IPS-20b (cell line): ENCODE measurements around the gene FOXP4.

ENCODE experiments used
- H3K27ac ChIP-seq: one replicate; pipeline ENCODE4 v1.5.1; 2013; ENCODE audit warnings: low read length
- H3K27me3 ChIP-seq: 2 replicates; pipeline ENCODE4 v1.6.1; 2013; ENCODE audit warnings: mild to moderate bottlenecking, low read length, inconsistent platforms; ENCODE audit not compliant: insufficient read depth
- H3K36me3 ChIP-seq: 2 replicates; pipeline ENCODE4 v1.6.1; 2013; ENCODE audit warnings: low read depth, mild to moderate bottlenecking, inconsistent platforms, low read length, moderate library complexity; ENCODE audit not compliant: insufficient read depth
- H3K4me1 ChIP-seq: 2 replicates; pipeline ENCODE4 v1.6.1; 2013; ENCODE audit warnings: mild to moderate bottlenecking, control low read depth, inconsistent platforms, low read length, moderate library complexity; ENCODE audit not compliant: insufficient read depth
- H3K4me3 ChIP-seq: 2 replicates; pipeline ENCODE4 v1.5.1; 2013; ENCODE audit warnings: mild to moderate bottlenecking, low read length, inconsistent platforms
- H3K9ac ChIP-seq: 2 replicates; pipeline ENCODE4 v1.6.1; 2013; ENCODE audit warnings: low read depth, mild to moderate bottlenecking, inconsistent platforms, low read length, moderate library complexity
- H3K9me3 ChIP-seq: 2 replicates; pipeline ENCODE4 v1.6.1; 2013; ENCODE audit warnings: mild to moderate bottlenecking, low read depth, low read length, inconsistent platforms; ENCODE audit not compliant: insufficient read depth

Gene FOXP4

GRCh38 chr6:41561416-41561815 lies 15.2 kb downstream of the FOXP4 start:
- no peaks in the 10 kb centered on the region for H3K9me3 ChIP-seq
- H3K36me3 ChIP-seq: peaks cover 8% of the 10 kb centered on the region; the same call in 1 of the 2 replicates
- peaks cover 39% of the 10 kb centered on the region for H3K4me1 ChIP-seq
- peak overlapping the region; percentile 21 for H3K27ac ChIP-seq
- H3K9ac ChIP-seq: peak overlapping the region; percentile 75; the same call in 1 of the 2 replicates
- H3K4me3 ChIP-seq: peak overlapping the region; percentile 78
- peaks cover 37% of the 10 kb centered on the region for H3K27me3 ChIP-seq

- H3K9ac ChIP-seq: peak overlapping the region; percentile 75; the same call in 1 of the 2 replicates
- H3K27ac ChIP-seq: peak overlapping the region; percentile 94
These were observed 16.0 kb downstream of the FOXP4 start for GRCh38 chr6:41561931-41562911.

GRCh38 chr6:41563060-41563776 lies 17.0 kb downstream of the FOXP4 start:
- Histone ChIP-seq H3K4me1 (peaks cover 36% of the 10 kb centered on the region), H3K4me3 (peak overlapping the region; percentile 78; the same call in 1 of the 2 replicates), H3K27ac (peak overlapping the region; percentile 94), H3K9ac (peak overlapping the region; percentile 75; the same call in 1 of the 2 replicates), H3K9me3 (no peaks in the 10 kb centered on the region), H3K27me3 (peaks cover 19% of the 10 kb centered on the region), H3K36me3 (peaks cover 26% of the 10 kb centered on the region; the same call in 1 of the 2 replicates)

More at GRCh38 chr6:41561931-41562911, 16.0 kb downstream of the FOXP4 start:
- Histone ChIP-seq H3K9me3 (no peaks in the 10 kb centered on the region), H3K4me1 (peaks cover 36% of the 10 kb centered on the region), H3K4me3 (peak overlapping the region; percentile 78; the same call in 1 of the 2 replicates), H3K36me3 (peaks cover 16% of the 10 kb centered on the region; the same call in 1 of the 2 replicates), H3K27me3 (peaks cover 29% of the 10 kb centered on the region)

- Histone ChIP-seq H3K27ac (no peak overlapping the region), H3K36me3 (peaks cover 27% of the 10 kb centered on the region; the same call in 1 of the 2 replicates), H3K4me1 (peaks cover 46% of the 10 kb centered on the region), H3K9ac (no peak overlapping the region), H3K27me3 (peaks cover 5% of the 10 kb centered on the region), H3K4me3 (no peak overlapping the region), H3K9me3 (no peaks in the 10 kb centered on the region)
These were observed 18.4 kb downstream of the FOXP4 start for GRCh38 chr6:41564448-41565142.

GRCh38 chr6:41565701-41566100 lies 19.5 kb downstream of the FOXP4 start:
- Histone ChIP-seq H3K9me3 (no peaks in the 10 kb centered on the region), H3K9ac (no peak overlapping the region), H3K27ac (no peak overlapping the region), H3K4me1 (peaks cover 48% of the 10 kb centered on the region), H3K27me3 (no peaks in the 10 kb centered on the region), H3K4me3 (no peak overlapping the region), H3K36me3 (peaks cover 27% of the 10 kb centered on the region; the same call in 1 of the 2 replicates)

GRCh38 chr6:41566961-41567360 lies 20.8 kb downstream of the FOXP4 start:
- no peak overlapping the region for H3K9ac ChIP-seq
- no peak overlapping the region for H3K4me3 ChIP-seq
- peaks cover 27% of the 10 kb centered on the region; the same call in 1 of the 2 replicates for H3K36me3 ChIP-seq
- H3K4me1 ChIP-seq: peaks cover 50% of the 10 kb centered on the region
- H3K27me3 ChIP-seq: no peaks in the 10 kb centered on the region
- no peak overlapping the region for H3K27ac ChIP-seq
- H3K9me3 ChIP-seq: no peaks in the 10 kb centered on the region

GRCh38 chr6:41567684-41568083 lies 21.5 kb downstream of the FOXP4 start:
- peaks cover 43% of the 10 kb centered on the region for H3K4me1 ChIP-seq
- H3K9me3 ChIP-seq: no peaks in the 10 kb centered on the region

GRCh38 chr6:41568202-41568584 lies 22.0 kb downstream of the FOXP4 start:
- no peaks in the 10 kb centered on the region for H3K9me3 ChIP-seq
- no peaks in the 10 kb centered on the region for H3K27me3 ChIP-seq
- H3K27ac ChIP-seq: no peak overlapping the region
- peaks cover 27% of the 10 kb centered on the region; the same call in 1 of the 2 replicates for H3K36me3 ChIP-seq
- H3K4me3 ChIP-seq: no peak overlapping the region
- H3K4me1 ChIP-seq: peaks cover 42% of the 10 kb centered on the region
- H3K9ac ChIP-seq: no peak overlapping the region

More at GRCh38 chr6:41567684-41568083, 21.5 kb downstream of the FOXP4 start:
- Histone ChIP-seq H3K9ac (no peak overlapping the region), H3K36me3 (peaks cover 27% of the 10 kb centered on the region; the same call in 1 of the 2 replicates), H3K27me3 (no peaks in the 10 kb centered on the region), H3K4me3 (no peak overlapping the region), H3K27ac (no peak overlapping the region)

- Histone ChIP-seq H3K9me3 (no peaks in the 10 kb centered on the region), H3K27ac (no peak overlapping the region), H3K27me3 (no peaks in the 10 kb centered on the region), H3K4me1 (peaks cover 36% of the 10 kb centered on the region), H3K36me3 (peaks cover 27% of the 10 kb centered on the region; the same call in 1 of the 2 replicates), H3K4me3 (peak overlapping the region; percentile 52; the same call in 1 of the 2 replicates), H3K9ac (peak overlapping the region; percentile 40; the same call in 1 of the 2 replicates)
These were observed 22.6 kb downstream of the FOXP4 start for GRCh38 chr6:41568585-41569384.

- Histone ChIP-seq H3K36me3 (peaks cover 27% of the 10 kb centered on the region; the same call in 1 of the 2 replicates), H3K27ac (peak overlapping the region; percentile 60), H3K4me3 (peak overlapping the region; percentile 52; the same call in 1 of the 2 replicates), H3K9ac (peak overlapping the region; percentile 54; the same call in 1 of the 2 replicates), H3K9me3 (no peaks in the 10 kb centered on the region), H3K27me3 (no peaks in the 10 kb centered on the region), H3K4me1 (peaks cover 36% of the 10 kb centered on the region)
These were observed 24.1 kb downstream of the FOXP4 start for GRCh38 chr6:41570259-41570615.
